HUES6 (cell line): ENCODE measurements around the gene RPRD1B.

Experiments
- H3K27ac ChIP-seq: 2 replicates; pipeline ENCODE4 v1.7.0; 2013; ENCODE audit warnings: low read depth, mild to moderate bottlenecking, low read length, inconsistent platforms
- H3K27me3 ChIP-seq: 2 replicates; pipeline ENCODE4 v1.6.1; 2013; ENCODE audit warnings: low read length; ENCODE audit not compliant: control insufficient read depth, insufficient read depth
- H3K36me3 ChIP-seq: 2 replicates; pipeline ENCODE4 v1.6.1; 2013; ENCODE audit warnings: low read length; ENCODE audit not compliant: control insufficient read depth, insufficient read depth
- H3K4me1 ChIP-seq: 2 replicates; pipeline ENCODE4 v1.6.1; 2013; ENCODE audit warnings: low read length; ENCODE audit not compliant: control insufficient read depth, insufficient read depth
- H3K4me3 ChIP-seq: 2 replicates; pipeline ENCODE4 v1.5.1; 2013; ENCODE audit warnings: low read depth, low read length
- H3K9ac ChIP-seq: one replicate; pipeline ENCODE4 v1.6.1; 2013; ENCODE audit warnings: mild to moderate bottlenecking, low read length
- H3K9me3 ChIP-seq: 2 replicates; pipeline ENCODE4 v1.6.1; 2013; ENCODE audit warnings: low read depth, low read length; ENCODE audit not compliant: control insufficient read depth, insufficient read depth

Gene RPRD1B

GRCh38 chr20:37991157-37991866 is 42.2 kb upstream of the RPRD1B start:
- H3K4me3 ChIP-seq: no peak overlapping the region
- H3K9me3 ChIP-seq: no peaks in the 10 kb centered on the region
- no peaks in the 10 kb centered on the region for H3K4me1 ChIP-seq
- peaks cover 72% of the 10 kb centered on the region for H3K36me3 ChIP-seq
- no peak overlapping the region for H3K9ac ChIP-seq
- no peak overlapping the region for H3K27ac ChIP-seq
- no peaks in the 10 kb centered on the region for H3K27me3 ChIP-seq

- Histone ChIP-seq H3K36me3 (peaks cover 72% of the 10 kb centered on the region), H3K4me3 (no peak overlapping the region), H3K4me1 (no peaks in the 10 kb centered on the region), H3K27me3 (no peaks in the 10 kb centered on the region), H3K9ac (no peak overlapping the region), H3K27ac (no peak overlapping the region), H3K9me3 (no peaks in the 10 kb centered on the region)
Observed at GRCh38 chr20:37991908-37992307, 41.6 kb upstream of the RPRD1B start.

- H3K9me3 ChIP-seq: no peaks in the 10 kb centered on the region
- no peak overlapping the region for H3K27ac ChIP-seq
- H3K4me1 ChIP-seq: no peaks in the 10 kb centered on the region
- H3K27me3 ChIP-seq: no peaks in the 10 kb centered on the region
- H3K9ac ChIP-seq: no peak overlapping the region
- H3K36me3 ChIP-seq: peaks cover 77% of the 10 kb centered on the region
- H3K4me3 ChIP-seq: no peak overlapping the region
Observed at GRCh38 chr20:37992802-37993409, 40.6 kb upstream of the RPRD1B start.

GRCh38 chr20:37994512-37994911 is 39.0 kb upstream of the RPRD1B start:
- H3K27me3 ChIP-seq: no peaks in the 10 kb centered on the region
- H3K9ac ChIP-seq: no peak overlapping the region
- H3K9me3 ChIP-seq: no peaks in the 10 kb centered on the region
- H3K4me3 ChIP-seq: no peak overlapping the region
- H3K27ac ChIP-seq: no peak overlapping the region
- H3K36me3 ChIP-seq: peaks cover 79% of the 10 kb centered on the region
- no peaks in the 10 kb centered on the region for H3K4me1 ChIP-seq

GRCh38 chr20:37995856-37996605 is 37.5 kb upstream of the RPRD1B start:
- H3K27ac ChIP-seq: no peak overlapping the region
- no peaks in the 10 kb centered on the region for H3K4me1 ChIP-seq
- peaks cover 84% of the 10 kb centered on the region for H3K36me3 ChIP-seq
- H3K4me3 ChIP-seq: no peak overlapping the region
- H3K27me3 ChIP-seq: no peaks in the 10 kb centered on the region
- no peaks in the 10 kb centered on the region for H3K9me3 ChIP-seq
- no peak overlapping the region for H3K9ac ChIP-seq

- Histone ChIP-seq H3K4me1 (no peaks in the 10 kb centered on the region), H3K27ac (no peak overlapping the region), H3K4me3 (no peak overlapping the region), H3K36me3 (peaks cover 86% of the 10 kb centered on the region), H3K27me3 (no peaks in the 10 kb centered on the region), H3K9me3 (no peaks in the 10 kb centered on the region), H3K9ac (no peak overlapping the region)
Observed at GRCh38 chr20:37997516-37997915, 36.0 kb upstream of the RPRD1B start.

- Histone ChIP-seq H3K36me3 (peaks cover 93% of the 10 kb centered on the region), H3K27me3 (no peaks in the 10 kb centered on the region), H3K9me3 (no peaks in the 10 kb centered on the region), H3K4me3 (no peak overlapping the region), H3K9ac (no peak overlapping the region), H3K4me1 (no peaks in the 10 kb centered on the region), H3K27ac (no peak overlapping the region)
Observed at GRCh38 chr20:37999526-38000263, 33.9 kb upstream of the RPRD1B start.

GRCh38 chr20:38000293-38000692 is 33.3 kb upstream of the RPRD1B start:
- no peak overlapping the region for H3K4me3 ChIP-seq
- H3K4me1 ChIP-seq: no peaks in the 10 kb centered on the region
- H3K27me3 ChIP-seq: no peaks in the 10 kb centered on the region
- H3K9me3 ChIP-seq: no peaks in the 10 kb centered on the region
- no peak overlapping the region for H3K9ac ChIP-seq
- H3K36me3 ChIP-seq: peaks cover 90% of the 10 kb centered on the region
- H3K27ac ChIP-seq: no peak overlapping the region

GRCh38 chr20:38001173-38001875 is 32.2 kb upstream of the RPRD1B start:
- Histone ChIP-seq H3K4me3 (no peak overlapping the region), H3K27ac (no peak overlapping the region), H3K27me3 (no peaks in the 10 kb centered on the region), H3K36me3 (peaks cover 83% of the 10 kb centered on the region), H3K4me1 (no peaks in the 10 kb centered on the region), H3K9me3 (no peaks in the 10 kb centered on the region), H3K9ac (no peak overlapping the region)

GRCh38 chr20:38001981-38002380 is 31.6 kb upstream of the RPRD1B start:
- Histone ChIP-seq H3K4me1 (no peaks in the 10 kb centered on the region), H3K36me3 (peaks cover 76% of the 10 kb centered on the region), H3K9me3 (no peaks in the 10 kb centered on the region), H3K9ac (no peak overlapping the region), H3K4me3 (no peak overlapping the region), H3K27ac (no peak overlapping the region), H3K27me3 (no peaks in the 10 kb centered on the region)
